HG03095 (cell line): ENCODE results near the gene ZFYVE28.

Experiments used
- ATAC-seq: cut with Tn5 transposase; IDR thresholded peaks from one replicate; pipeline ENCODE4 v1.9.1; 2021; ENCODE audit warnings: moderate library complexity; ENCODE audit not compliant: unreplicated experiment

The ZFYVE28 gene

GRCh38 chr4:2252530-2253091 is 165.8 kb downstream of the ZFYVE28 start:
- ATAC-seq, result no peak

GRCh38 chr4:2251795-2252529 is 166.5 kb downstream of the ZFYVE28 start:
- no peak for ATAC-seq

GRCh38 chr4:2251073-2251794 is 167.2 kb downstream of the ZFYVE28 start:
- no peak for ATAC-seq

- ATAC-seq, result no peak
Measured at GRCh38 chr4:2250357-2251072, 167.9 kb downstream of the ZFYVE28 start.

- ATAC-seq, result no peak
Measured at GRCh38 chr4:2249526-2250356, 168.7 kb downstream of the ZFYVE28 start.

- ATAC-seq, result no peak
Measured at GRCh38 chr4:2248821-2249261, 169.6 kb downstream of the ZFYVE28 start.

- ATAC-seq, result no peak
Measured at GRCh38 chr4:2248044-2248780, 170.2 kb downstream of the ZFYVE28 start.

- no peak for ATAC-seq
Measured at GRCh38 chr4:2247128-2248043, 171.1 kb downstream of the ZFYVE28 start.

- no peak for ATAC-seq
Measured at GRCh38 chr4:2246384-2247127, 171.9 kb downstream of the ZFYVE28 start.

- no peak for ATAC-seq
Measured at GRCh38 chr4:2245787-2246275, 172.6 kb downstream of the ZFYVE28 start.

GRCh38 chr4:2245057-2245786 is 173.2 kb downstream of the ZFYVE28 start:
- ATAC-seq, result no peak

GRCh38 chr4:2243681-2244380 is 174.6 kb downstream of the ZFYVE28 start:
- ATAC-seq, result no peak

GRCh38 chr4:2241410-2242353 is 176.8 kb downstream of the ZFYVE28 start, which contains the start of the genes HAUS3 and POLN:
HAUS3 (minus strand) TSS chr4:2242121; CDS start chr4:2240946, 1,175 bp downstream.
POLN (minus strand) TSS chr4:2242121; CDS start chr4:2229231, 12,890 bp downstream.
- ATAC-seq, result peak; percentile 89

- no peak for ATAC-seq
Measured at GRCh38 chr4:2241003-2241402, 177.4 kb downstream of the ZFYVE28 start.

GRCh38 chr4:2236944-2237666 is 181.3 kb downstream of the ZFYVE28 start:
- ATAC-seq, result no peak
